Peyer's patch (tissue), 4 donors: ENCODE data around the gene KAZN.

ENCODE experiments used
- POLR2A ChIP-seq, 2 donors: fragments of 450-650 bp; IDR thresholded peaks; one replicate each; pipeline ENCODE4 v1.5.1; 2017; ENCODE audit warnings: antibody characterized with exemption in 2 of 2, mild to moderate bottlenecking in 2 of 2, moderate library complexity in 2 of 2
- TF ChIP-seq, protein P1 (sequence below), 6 experiments: fragments of 450-650 bp in 4 of 6; fragments of 200-600 bp in 2 of 6; sonication (generic) in 1 of 6; IDR thresholded peaks; one replicate each; pipeline ENCODE4 v1.5.1; 2017 to 2019; ENCODE audit warnings: antibody characterized with exemption in 6 of 6, mild to moderate bottlenecking in 3 of 6, moderate library complexity in 1 of 6

DNA sequence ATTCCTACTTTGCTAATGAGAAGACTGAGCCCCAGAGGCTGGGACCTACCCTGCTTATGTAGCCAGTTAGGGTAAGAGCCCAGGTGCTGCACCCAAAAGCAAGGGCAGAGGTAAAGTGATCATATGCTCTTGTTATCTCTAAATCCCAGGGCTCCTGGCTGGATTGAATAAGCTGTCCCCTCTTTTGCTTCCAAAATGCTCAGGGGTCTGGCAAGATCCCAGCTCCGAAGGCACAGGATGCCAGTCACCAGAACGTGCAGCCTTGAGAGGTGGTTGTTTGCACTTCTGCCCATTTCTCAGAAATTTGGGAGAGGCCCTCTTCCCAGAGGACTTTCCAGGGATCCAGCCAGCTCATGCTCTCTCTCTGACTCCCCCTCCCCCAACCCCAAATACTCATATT lies 412.7 kb downstream of the KAZN start:
- TF ChIP-seq, protein P1, sequence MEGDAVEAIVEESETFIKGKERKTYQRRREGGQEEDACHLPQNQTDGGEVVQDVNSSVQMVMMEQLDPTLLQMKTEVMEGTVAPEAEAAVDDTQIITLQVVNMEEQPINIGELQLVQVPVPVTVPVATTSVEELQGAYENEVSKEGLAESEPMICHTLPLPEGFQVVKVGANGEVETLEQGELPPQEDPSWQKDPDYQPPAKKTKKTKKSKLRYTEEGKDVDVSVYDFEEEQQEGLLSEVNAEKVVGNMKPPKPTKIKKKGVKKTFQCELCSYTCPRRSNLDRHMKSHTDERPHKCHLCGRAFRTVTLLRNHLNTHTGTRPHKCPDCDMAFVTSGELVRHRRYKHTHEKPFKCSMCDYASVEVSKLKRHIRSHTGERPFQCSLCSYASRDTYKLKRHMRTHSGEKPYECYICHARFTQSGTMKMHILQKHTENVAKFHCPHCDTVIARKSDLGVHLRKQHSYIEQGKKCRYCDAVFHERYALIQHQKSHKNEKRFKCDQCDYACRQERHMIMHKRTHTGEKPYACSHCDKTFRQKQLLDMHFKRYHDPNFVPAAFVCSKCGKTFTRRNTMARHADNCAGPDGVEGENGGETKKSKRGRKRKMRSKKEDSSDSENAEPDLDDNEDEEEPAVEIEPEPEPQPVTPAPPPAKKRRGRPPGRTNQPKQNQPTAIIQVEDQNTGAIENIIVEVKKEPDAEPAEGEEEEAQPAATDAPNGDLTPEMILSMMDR (IDR thresholded peaks at IDR 0.05), result no peak
- TF ChIP-seq POLR2A (IDR thresholded peaks at IDR 0.05), result no peak
